KG1 (cell line): Measurements from ENCODE around the gene CBFA2T3.

Experiments
- DNase-seq: peaks from one replicate; lab custom pipeline; 2025; lab: John Stamatoyannopoulos, UW

CBFA2T3 gene

GRCh38 chr16:88939245-88939971 is 37.6 kb downstream of the CBFA2T3 start:
- no peak for DNase-seq

GRCh38 chr16:88938777-88939244 is 38.2 kb downstream of the CBFA2T3 start:
- DNase-seq = no peak

GRCh38 chr16:88938119-88938776 is 38.8 kb downstream of the CBFA2T3 start:
- no peak for DNase-seq

- DNase-seq = no peak
Measured at GRCh38 chr16:88937206-88937621, 39.8 kb downstream of the CBFA2T3 start.

- DNase-seq = peak; percentile 82
Measured at GRCh38 chr16:88936556-88937205, 40.3 kb downstream of the CBFA2T3 start.

GRCh38 chr16:88936008-88936555 is 40.9 kb downstream of the CBFA2T3 start:
- DNase-seq = no peak

GRCh38 chr16:88934066-88934667 is 42.8 kb downstream of the CBFA2T3 start:
- no peak for DNase-seq

- no peak for DNase-seq
Measured at GRCh38 chr16:88932929-88933328, 44.1 kb downstream of the CBFA2T3 start.

- no peak for DNase-seq
Measured at GRCh38 chr16:88931936-88932335, 45.1 kb downstream of the CBFA2T3 start.

- no peak for DNase-seq
Measured at GRCh38 chr16:88931373-88931900, 45.6 kb downstream of the CBFA2T3 start.

GRCh38 chr16:88930716-88931115 is 46.3 kb downstream of the CBFA2T3 start:
- DNase-seq = no peak

- DNase-seq = no peak
Measured at GRCh38 chr16:88929091-88929445, 47.9 kb downstream of the CBFA2T3 start.

- no peak for DNase-seq
Measured at GRCh38 chr16:88928405-88929090, 48.5 kb downstream of the CBFA2T3 start.

- no peak for DNase-seq
Measured at GRCh38 chr16:88927661-88928060, 49.3 kb downstream of the CBFA2T3 start.

GRCh38 chr16:88927010-88927409 is 50.0 kb downstream of the CBFA2T3 start:
- DNase-seq = no peak

- DNase-seq = no peak
Measured at GRCh38 chr16:88926374-88926990, 50.5 kb downstream of the CBFA2T3 start.

- no peak for DNase-seq
Measured at GRCh38 chr16:88925540-88925887, 51.5 kb downstream of the CBFA2T3 start.

- DNase-seq = no peak
Measured at GRCh38 chr16:88924834-88925539, 52.0 kb downstream of the CBFA2T3 start.

- DNase-seq = no peak
Measured at GRCh38 chr16:88923926-88924833, 52.8 kb downstream of the CBFA2T3 start.
